Measurements from ENCODE around the gene PARP4.
"Not testable (repeated sequence)": the region's sequence is repeated elsewhere in the genome, so short reads cannot be mapped to it uniquely, and the experiment has no call there.

PARP4 gene

GRCh38 chr13:24505756-24506155, 6.8 kb downstream of the PARP4 start:
- DNase-seq, result no peak

DNA sequence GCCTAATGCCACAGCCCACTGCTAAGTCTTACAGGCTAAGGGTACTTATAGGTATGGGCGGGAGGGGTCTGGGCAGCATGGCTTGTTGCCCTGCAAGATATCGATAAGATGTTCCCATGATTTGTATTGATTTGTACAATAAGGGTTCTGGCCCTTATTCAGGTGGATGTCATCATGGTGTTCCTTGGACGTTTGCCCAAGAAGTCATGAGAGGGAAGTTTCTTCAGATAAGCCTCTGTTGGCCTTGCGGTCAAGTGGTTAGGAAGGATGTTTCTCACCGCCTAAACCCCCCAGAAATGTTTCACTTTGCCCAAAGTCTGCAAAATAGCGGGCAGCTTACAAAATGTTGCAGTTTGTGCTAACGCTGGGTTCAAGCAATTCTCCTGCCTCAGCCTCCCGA, 7.3 kb downstream of the PARP4 start:
- DNase-seq, result no peak

DNA sequence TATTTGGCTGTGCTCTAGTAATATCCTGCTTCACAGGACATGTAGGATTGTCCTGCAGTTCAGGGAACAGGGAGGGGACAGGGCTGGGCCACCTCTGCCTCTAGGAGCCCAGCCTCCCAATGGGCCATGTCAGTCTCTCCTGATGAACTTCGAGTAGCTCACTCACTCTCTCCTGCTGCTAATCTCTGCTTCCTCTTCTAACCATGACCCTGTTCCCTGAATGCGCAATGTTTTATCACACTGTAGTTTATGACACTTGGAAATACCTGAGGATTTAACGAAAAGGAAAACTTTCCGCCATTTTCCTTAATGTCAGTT, 9.2 kb downstream of the PARP4 start:
- no peak for DNase-seq

- DNase-seq, result peak in 4 of 14 donors; percentile 2 to 49 (median 12)
Observed at GRCh38 chr13:24502533-24503378, 9.8 kb downstream of the PARP4 start.

DNA sequence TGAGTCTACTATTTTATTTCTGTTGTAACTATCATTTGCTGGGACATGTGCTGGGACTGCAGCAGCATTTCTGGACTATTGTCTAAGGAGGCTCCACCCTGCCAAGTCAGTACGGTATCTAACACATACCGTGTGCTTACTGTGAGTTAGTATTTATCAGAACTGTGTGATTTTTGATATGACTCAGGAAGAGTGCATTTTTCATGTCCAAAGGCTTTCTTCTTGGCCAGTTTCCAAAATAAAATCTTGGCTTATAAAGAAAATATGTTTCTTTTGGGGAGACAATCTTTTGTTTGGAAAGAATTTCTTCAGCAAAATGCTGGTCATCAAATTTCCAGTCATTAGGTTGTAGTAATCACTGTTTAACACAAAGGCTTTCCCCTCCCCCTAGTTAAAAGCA, 11.6 kb downstream of the PARP4 start:
- no peak for DNase-seq

DNA sequence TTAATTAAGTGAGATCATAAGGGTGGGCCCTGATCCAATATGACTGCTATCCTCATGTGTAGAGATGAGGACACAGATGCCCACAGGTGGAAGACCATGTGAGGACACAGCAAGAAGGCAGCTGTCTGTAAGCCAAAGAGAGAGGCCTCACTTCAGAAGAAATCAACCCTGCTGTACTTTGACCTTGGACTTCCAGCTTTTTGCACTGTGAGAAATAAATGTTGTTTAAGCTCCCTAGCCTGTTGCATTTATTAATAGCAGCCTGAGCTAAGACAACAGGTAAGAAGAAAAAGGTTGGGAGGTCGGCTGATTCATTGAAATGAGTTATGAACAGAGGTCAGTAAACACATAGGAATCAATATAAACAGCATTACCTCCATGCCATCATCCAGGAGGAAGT, 14.8 kb downstream of the PARP4 start:
- no peak for DNase-seq

DNA sequence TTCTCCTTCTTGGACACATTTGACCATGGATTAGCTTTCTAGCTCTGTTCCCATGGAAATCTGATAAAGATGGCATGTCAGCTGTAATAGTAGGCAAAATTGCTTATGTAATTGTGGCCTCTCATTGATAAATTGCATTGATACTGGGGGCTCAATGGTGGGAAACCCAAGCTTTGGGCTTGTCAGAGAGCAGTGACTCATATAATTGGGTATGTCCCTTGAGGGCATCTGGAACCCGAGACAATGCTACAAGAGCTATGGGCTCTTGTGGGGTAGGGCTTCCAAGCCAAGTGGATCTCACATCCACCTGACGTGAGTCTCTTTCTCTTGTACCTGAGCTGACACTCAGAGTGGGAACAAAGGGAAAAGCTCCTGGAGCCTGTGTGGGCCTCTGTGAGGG, 16.3 kb downstream of the PARP4 start:
- DNase-seq, result not testable (repeated sequence)

GRCh38 chr13:24495151-24495729, 17.3 kb downstream of the PARP4 start:
- DNase-seq, result no peak

GRCh38 chr13:24493356-24493755, 19.2 kb downstream of the PARP4 start:
- DNase-seq, result no peak

DNA sequence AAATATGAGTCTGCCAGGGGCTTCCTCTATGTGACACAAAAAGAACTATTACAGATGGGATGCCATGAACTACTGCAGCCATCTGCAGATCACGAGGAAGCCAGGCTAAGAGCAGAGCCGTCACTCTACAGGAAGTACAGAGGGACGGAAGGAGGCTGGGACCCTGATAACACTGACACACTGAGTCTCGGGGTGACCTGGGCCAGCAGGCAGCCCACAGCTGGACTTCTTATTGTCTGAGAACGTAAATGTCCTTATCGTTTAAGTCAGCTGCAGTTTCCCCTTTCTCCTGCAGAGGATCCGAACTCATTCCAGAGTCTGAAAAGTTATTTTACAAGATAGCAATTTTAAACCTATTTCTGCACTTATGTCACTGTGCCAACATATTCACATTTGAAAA, 20.7 kb downstream of the PARP4 start:
- DNase-seq, result no peak

DNA sequence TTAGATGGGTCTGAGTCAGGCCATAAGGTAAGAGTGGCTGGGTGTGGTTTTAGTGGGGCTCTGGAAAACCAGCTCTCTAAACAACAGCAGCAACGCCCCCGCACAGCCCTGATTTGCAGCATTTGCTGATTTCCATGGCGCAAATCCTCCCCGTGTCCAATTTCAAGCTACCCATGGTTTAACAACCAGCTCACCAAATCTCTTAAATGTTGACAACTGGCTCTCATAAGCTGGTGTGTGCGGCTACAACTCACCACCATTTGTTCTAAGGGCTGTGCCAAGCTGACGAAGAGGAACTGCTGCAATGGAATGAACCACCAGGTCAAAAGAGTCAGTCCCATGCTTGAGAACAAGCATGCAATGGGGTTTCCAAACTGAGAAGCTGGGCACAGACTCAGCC, 22.9 kb downstream of the PARP4 start:
- no peak for DNase-seq

- not testable (repeated sequence) for DNase-seq
Observed at GRCh38 chr13:24488092-24488491, 24.5 kb downstream of the PARP4 start.

- not testable (repeated sequence) for DNase-seq
Observed at GRCh38 chr13:24486017-24486657, 26.4 kb downstream of the PARP4 start.

- DNase-seq, result no peak
Observed at GRCh38 chr13:24473686-24474085, 38.9 kb downstream of the PARP4 start.

- not testable (repeated sequence) for DNase-seq
Observed at GRCh38 chr13:24472129-24472528, 40.4 kb downstream of the PARP4 start.

- no peak for DNase-seq
Observed at GRCh38 chr13:24463078-24463477, 49.5 kb downstream of the PARP4 start.

- no peak for DNase-seq
Observed at GRCh38 chr13:24460256-24460655, 52.3 kb downstream of the PARP4 start.

- DNase-seq, result no peak
Observed at GRCh38 chr13:24459726-24460125, 52.9 kb downstream of the PARP4 start.

DNA sequence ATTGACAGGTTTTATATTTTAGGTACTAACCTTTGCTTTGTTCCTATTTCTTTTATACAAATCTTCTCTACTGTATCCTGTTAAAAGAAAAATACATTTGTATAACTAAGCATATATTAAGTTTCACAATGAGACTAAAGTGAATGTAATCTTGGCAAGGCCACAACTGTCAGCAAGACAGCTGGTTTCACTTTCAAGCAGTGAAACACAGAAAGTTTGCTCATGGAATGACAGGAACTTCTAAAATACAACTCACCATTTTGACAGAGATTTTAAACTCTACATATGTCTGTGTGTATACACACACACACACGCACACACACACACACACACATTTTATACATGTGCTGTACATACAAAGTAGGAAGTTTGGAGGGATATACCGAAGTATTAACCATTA, 53.3 kb downstream of the PARP4 start:
- DNase-seq, result no peak

- DNase-seq, result no peak
Observed at GRCh38 chr13:24458736-24459135, 53.8 kb downstream of the PARP4 start.

DNA sequence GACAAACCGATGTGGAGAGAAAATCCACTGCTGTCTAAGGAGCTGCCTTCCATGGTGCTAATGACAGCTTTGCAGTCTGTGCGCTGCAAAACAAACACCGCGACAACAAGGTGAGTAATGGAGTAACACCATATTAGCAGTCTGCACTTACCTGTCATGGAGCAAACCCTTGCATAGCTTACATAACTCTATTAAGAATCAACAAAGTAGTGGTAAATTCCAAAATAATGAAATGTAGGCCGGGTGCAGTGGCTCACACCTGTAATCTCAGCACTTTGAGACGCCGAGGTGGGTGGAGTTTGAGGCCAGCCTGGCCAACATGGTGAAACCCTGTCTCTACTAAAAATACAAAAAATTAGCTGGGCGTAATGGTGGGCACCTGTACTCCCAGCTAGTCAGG, 56.2 kb downstream of the PARP4 start:
- no peak for DNase-seq

DNA sequence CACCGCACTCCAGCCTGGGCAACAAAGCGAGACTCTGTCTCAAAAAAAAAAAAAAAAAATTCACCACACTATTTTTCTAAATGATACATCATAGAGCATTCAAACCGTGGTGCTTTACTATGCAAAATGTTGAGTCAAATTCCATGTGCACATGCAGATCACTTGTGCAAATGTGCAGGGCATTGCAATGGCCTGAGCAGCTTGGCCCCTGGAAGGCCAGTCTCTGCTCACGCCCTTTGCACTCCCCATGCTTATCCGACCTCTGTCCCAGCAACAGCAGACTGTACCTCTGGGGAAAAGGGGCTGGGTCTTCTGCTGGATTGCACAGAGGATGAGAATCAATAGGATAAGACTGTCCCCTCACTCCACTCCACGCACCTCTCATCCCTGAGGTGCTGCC, 58.5 kb downstream of the PARP4 start:
- no peak for DNase-seq

DNA sequence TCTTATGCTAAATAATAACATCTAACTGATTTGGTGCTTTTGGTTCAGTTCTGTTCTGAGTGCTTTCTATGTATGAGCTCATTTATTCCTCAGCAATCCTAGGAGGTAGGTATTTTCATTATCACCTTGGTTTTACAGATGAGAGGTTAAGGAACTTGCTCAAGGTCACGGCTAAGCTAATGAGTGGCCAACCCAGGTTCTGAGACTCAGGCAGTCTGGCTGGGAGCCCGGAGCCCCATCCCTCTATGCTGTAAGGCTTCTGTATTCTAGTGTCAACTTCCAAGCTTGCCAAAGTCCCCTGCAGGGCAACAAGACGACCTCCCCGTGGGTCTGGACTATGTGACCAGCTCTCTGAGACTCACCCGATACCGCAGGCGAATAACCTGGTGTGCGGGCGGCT, 60.5 kb downstream of the PARP4 start:
- no peak for DNase-seq

- DNase-seq, result no peak
Observed at GRCh38 chr13:24450530-24450929, 62.0 kb downstream of the PARP4 start.

Measured in C1 segment of cervical spinal cord (tissue), 14 donors.